Omental fat pad (tissue), 4 donors: ENCODE measurements around the gene PLA2G3. TPM values are rescaled to one million over a fixed set of nuclear protein-coding genes. Genes with fewer than 3 reads are reported as not detected.
A peak's percentile ranks its signal among the peaks of the same experiment; 100 is the strongest.

Experiments used
- ATAC-seq: fragments of 150-250 bp; one replicate; pipeline ENCODE4 v1.9.1; 2016; ENCODE audit warnings: mild to moderate bottlenecking, moderate library complexity; ENCODE audit not compliant: low FRiP score
- DNase-seq: peaks from one replicate; pipeline ENCODE4 v3.0.0-alpha.2; 2019; ENCODE audit warnings: low spot score
- small RNA-seq: library from RNA; depleted of rRNA; stranded (forward); fragments of <200 nt; gene quantifications from one replicate; pipeline ENCODE3, GENCODE V24; 2016
- total RNA-seq, 4 donors: library from RNA; depleted of rRNA; stranded (reverse); fragments of >200 nt; gene quantifications; one replicate each; pipeline ENCODE4 v1.1.0, GENCODE V29; 2016
- TF ChIP-seq, protein P1 (sequence below), 3 donors: fragments of 450-650 bp; IDR thresholded peaks; one replicate each; pipeline ENCODE4 v1.5.1; 2016 to 2017; ENCODE audit warnings: antibody characterized with exemption in 3 of 3, mild to moderate bottlenecking in 3 of 3, moderate library complexity in 2 of 3

Gene PLA2G3
- total RNA-seq, 4 donors from 2014 or later = not detected

DNA sequence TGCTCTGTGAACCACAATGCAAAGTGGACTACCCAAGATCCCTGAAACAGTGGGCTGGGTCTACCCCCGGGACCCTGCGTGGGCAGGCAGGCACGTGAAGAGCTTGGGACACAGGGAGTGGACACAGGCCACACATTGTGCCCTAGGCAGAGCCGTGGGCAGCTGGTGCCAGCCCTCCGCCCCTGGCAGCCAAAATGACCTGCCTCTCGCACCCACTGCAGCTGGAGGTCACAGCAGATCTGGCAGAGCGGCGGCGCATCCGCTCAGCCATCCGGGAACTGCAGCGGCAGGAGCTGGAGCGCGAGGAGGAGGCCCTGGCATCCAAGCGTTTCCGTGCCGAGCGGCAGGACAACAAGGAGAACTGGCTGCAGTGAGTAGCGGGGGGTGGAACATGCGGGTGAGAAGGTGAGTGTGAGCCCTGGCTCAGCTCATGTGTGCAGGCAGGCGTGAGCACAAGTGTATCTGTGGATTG is 52.5 kb downstream of the PLA2G3 start:
- TF ChIP-seq, protein P1, sequence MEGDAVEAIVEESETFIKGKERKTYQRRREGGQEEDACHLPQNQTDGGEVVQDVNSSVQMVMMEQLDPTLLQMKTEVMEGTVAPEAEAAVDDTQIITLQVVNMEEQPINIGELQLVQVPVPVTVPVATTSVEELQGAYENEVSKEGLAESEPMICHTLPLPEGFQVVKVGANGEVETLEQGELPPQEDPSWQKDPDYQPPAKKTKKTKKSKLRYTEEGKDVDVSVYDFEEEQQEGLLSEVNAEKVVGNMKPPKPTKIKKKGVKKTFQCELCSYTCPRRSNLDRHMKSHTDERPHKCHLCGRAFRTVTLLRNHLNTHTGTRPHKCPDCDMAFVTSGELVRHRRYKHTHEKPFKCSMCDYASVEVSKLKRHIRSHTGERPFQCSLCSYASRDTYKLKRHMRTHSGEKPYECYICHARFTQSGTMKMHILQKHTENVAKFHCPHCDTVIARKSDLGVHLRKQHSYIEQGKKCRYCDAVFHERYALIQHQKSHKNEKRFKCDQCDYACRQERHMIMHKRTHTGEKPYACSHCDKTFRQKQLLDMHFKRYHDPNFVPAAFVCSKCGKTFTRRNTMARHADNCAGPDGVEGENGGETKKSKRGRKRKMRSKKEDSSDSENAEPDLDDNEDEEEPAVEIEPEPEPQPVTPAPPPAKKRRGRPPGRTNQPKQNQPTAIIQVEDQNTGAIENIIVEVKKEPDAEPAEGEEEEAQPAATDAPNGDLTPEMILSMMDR (IDR thresholded peaks at IDR 0.05) = no peak
- ATAC-seq (no peak), DNase-seq (no peak)

DNA sequence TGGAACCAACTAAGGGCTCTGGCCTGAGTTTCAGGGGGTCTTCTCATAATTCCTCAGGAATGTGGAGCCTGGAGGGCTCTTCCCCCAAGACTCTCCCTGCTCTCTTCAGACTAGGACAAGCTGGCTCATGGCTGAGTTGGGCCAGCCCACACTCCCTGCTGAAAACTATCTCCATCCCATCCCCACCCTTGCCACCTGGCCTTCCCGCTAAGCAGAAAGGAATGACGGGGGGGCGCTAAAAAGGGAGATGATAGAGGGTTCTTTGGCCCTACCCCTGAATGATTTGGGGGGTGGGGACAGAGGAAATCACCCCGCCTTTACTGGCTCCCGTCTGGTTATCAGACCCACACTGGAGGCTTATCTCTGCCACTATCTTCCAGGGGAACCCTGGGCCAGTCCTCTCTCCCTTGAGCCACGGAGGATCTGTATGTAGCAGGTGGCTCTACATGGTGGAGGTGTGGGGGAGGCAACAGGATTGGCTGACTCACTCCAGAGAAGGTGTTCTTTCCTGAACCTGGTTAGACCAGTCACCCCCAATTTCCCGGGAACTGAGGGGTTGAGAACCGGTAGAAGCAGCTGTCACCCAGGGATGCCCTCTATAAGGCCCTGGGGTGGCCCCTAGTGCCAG is 53.5 kb downstream of the PLA2G3 start:
- ATAC-seq (no peak), DNase-seq (no peak)

DNA sequence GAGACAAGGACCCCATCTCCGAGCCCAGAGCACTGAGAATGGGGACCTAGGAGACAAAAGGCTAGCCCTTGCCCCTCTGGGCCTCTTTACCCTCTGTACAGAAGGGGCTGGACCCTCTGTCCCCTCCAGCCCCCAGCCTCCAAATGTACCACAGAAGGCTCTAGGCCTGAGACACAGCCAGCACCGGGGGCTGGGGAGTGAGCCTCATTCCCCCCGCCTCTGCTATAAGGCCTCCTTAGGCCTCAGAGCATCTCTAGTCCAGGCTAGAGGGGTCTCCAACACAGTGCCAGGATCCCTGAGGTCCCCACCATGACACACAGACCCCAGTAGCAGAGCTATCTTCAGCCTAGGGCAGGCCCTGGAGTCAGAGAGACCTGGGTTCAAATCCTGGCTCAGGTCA is 54.4 kb downstream of the PLA2G3 start:
- TF ChIP-seq, protein P1 (IDR thresholded peaks at IDR 0.05) = no peak
- ATAC-seq (no peak), DNase-seq (no peak)

More for the DNA sequence above, 53.5 kb downstream of the PLA2G3 start:
- TF ChIP-seq, protein P1 (IDR thresholded peaks at IDR 0.05) = no peak

DNA sequence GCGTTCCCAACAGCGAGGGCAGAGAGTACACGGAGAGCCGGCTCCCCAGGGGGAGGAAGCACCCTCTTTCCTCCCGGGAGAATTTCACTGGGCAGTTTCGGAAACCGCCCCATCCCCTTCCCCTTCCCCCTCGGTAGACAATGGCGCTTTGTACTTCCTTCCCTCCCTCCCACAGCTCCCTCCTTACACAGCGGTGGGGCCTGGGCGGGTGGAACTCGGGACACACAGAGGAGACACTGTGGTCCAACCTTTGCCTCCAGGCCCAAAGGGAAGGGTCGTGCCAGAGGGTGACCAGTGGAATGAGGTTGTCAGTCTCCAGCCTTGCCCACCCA is 54.8 kb downstream of the PLA2G3 start:
- TF ChIP-seq, protein P1 (IDR thresholded peaks at IDR 0.05) = no peak
- ATAC-seq (no peak), DNase-seq (no peak)

DNA sequence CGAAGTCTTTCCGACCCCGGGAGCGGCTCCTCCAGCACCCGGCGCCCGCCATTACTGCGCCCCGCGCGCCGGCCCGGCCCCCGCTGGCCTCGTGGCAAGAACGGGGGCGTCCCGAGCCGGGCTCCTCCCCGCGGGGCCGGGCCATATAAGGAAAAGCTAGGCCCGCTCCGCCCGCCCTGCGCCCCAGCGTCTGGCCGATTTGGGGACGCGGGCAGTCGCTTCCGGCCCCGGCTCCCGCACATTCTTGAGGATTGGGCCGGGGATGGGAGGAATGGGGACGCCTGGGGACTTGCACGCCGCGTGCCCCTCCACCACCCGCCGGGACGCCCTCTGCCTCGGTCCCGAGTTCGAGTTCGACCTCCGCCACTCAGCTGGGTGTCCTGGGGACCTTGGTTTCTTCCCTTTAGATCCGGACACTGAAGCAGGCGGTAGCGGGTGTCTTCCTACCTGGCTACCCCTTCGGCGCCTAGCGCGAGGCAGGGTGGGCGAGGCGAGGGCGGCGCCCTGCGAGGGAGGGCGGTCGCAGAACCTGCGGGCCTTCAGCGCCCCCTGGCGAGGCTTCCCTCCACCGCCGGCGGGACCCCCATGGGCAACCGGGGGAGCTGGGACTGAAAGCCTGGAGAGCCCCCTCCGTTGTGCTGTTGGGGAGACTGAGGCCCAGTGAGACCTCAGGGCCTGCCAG is 55.4 kb downstream of the PLA2G3 start:
- peak; percentile 83 for ATAC-seq
- TF ChIP-seq, protein P1 (IDR thresholded peaks at IDR 0.05) = peak in 2 of 3 donors; percentile 33 to 76
- peak; percentile 68 for DNase-seq

Small RNA genes lying within 50 kb of the gene (small RNA-seq; reads per million reads assigned to genes)
- 1.0 reads per million for gene MIR3928

Other genes starting within 250 kb of the PLA2G3 start
- 10 to 100 TPM; 13.9 to 18.6 (median 16.0) TPM for gene MORC2, start 171.7 kb downstream of the PLA2G3 start, total RNA-seq
- 100 to 1,000 TPM in 1 of 4 donors, 10 to 100 TPM in 3; 55.9 to 108 (median 61.0) TPM for gene TUG1, start 171.2 kb downstream of the PLA2G3 start, total RNA-seq
- gene SMTN, start 59.2 kb downstream of the PLA2G3 start, total RNA-seq = 100 to 1,000 TPM in 1 of 4 donors, 10 to 100 TPM in 3; 29.2 to 116 (median 32.2) TPM
- gene SELENOM, start 32.9 kb downstream of the PLA2G3 start, total RNA-seq = 100 to 1,000 TPM; 162 to 346 (median 230) TPM
- gene INPP5J, start 17.5 kb downstream of the PLA2G3 start, total RNA-seq = under 1 TPM; 0.24 to 0.84 (median 0.42) TPM
- 10 to 100 TPM; 25.1 to 39.4 (median 30.0) TPM for gene RNF185, start 19.7 kb upstream of the PLA2G3 start, total RNA-seq
- gene LIMK2, start 71.8 kb upstream of the PLA2G3 start, total RNA-seq = 10 to 100 TPM; 32.0 to 66.2 (median 40.7) TPM
- gene PIK3IP1, start 152.0 kb upstream of the PLA2G3 start, total RNA-seq = 10 to 100 TPM; 32.8 to 61.2 (median 47.1) TPM
- gene PATZ1, start 205.8 kb upstream of the PLA2G3 start, total RNA-seq = 10 to 100 TPM; 10.8 to 15.4 (median 14.8) TPM